ENCODE results near the gene CYP2B6.
"Not testable (repeated sequence)": the region's sequence is repeated elsewhere in the genome, so short reads cannot be mapped to it uniquely, and the experiment has no call there.

The CYP2B6 gene

GRCh38 chr19:40960780-40961179 lies 30.3 kb upstream of the CYP2B6 start:
- H3K9ac ChIP-seq (ENCODE audit: low read length in 5 of 5), result no peak overlapping the region
- H3K9me3 ChIP-seq (ENCODE audit: control insufficient read depth in 5 of 5, low read length in 5 of 5), result peaks cover 0 to 13% (median 10%) of the 10 kb centered on the region in 5 donors
- H3K27ac ChIP-seq (ENCODE audit: low read depth, low read length), result no peak overlapping the region
- no peaks in the 10 kb centered on the region for H3K36me3 ChIP-seq (ENCODE audit: control insufficient read depth in 5 of 5, insufficient read depth in 5 of 5, low read length in 5 of 5)
- peaks cover 0 to 27% (median 16%) of the 10 kb centered on the region in 5 donors for H3K4me1 ChIP-seq (ENCODE audit: control insufficient read depth in 5 of 5, insufficient read depth in 5 of 5, low read length in 5 of 5)
- H3K4me3 ChIP-seq (ENCODE audit: low read depth in 1 of 5, low read length in 5 of 5), result no peak overlapping the region
- peaks cover 0 to 6% (median 0%) of the 10 kb centered on the region in 5 donors for H3K27me3 ChIP-seq (ENCODE audit: control insufficient read depth in 5 of 5, insufficient read depth in 4 of 5, low read length in 5 of 5)

- no peaks in the 10 kb centered on the region for H3K36me3 ChIP-seq (ENCODE audit: control insufficient read depth in 5 of 5, insufficient read depth in 5 of 5, low read length in 5 of 5)
- H3K27me3 ChIP-seq (ENCODE audit: control insufficient read depth in 5 of 5, insufficient read depth in 4 of 5, low read length in 5 of 5), result peaks cover 0 to 6% (median 0%) of the 10 kb centered on the region in 5 donors
- H3K4me3 ChIP-seq (ENCODE audit: low read depth in 1 of 5, low read length in 5 of 5), result no peak overlapping the region
- no peak overlapping the region for H3K9ac ChIP-seq (ENCODE audit: low read length in 5 of 5)
- no peaks in the 10 kb centered on the region for H3K9me3 ChIP-seq (ENCODE audit: control insufficient read depth in 5 of 5, low read length in 5 of 5)
- peaks cover 0 to 27% (median 16%) of the 10 kb centered on the region in 5 donors for H3K4me1 ChIP-seq (ENCODE audit: control insufficient read depth in 5 of 5, insufficient read depth in 5 of 5, low read length in 5 of 5)
- no peak overlapping the region for H3K27ac ChIP-seq (ENCODE audit: low read depth, low read length)
These were observed 28.6 kb upstream of the CYP2B6 start for GRCh38 chr19:40962460-40962961.

DNA sequence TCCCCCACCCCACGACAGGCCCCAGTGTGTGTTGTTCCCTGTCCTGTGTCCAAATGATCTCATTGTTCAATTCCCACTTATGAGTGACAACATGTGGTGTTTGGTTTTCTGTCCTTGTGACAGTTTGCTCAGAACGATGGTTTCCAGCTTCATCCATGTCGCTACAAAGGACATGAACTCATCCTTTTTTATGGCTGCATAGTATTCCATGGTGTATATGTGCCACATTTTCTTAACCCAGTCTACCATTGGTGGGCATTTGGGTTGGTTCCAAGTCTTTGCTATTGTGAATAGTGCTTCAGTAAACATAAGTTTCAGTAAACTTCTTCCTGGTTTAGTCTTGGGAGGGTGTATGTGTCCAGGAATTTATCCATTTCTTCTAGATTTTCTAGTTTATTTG lies 26.7 kb upstream of the CYP2B6 start:
- H3K27me3 ChIP-seq (ENCODE audit: control insufficient read depth in 5 of 5, insufficient read depth in 4 of 5, low read length in 5 of 5); H3K4me3 ChIP-seq (ENCODE audit: low read depth in 1 of 5, low read length in 5 of 5); H3K27ac ChIP-seq (ENCODE audit: low read depth, low read length); H3K36me3 ChIP-seq (ENCODE audit: control insufficient read depth in 5 of 5, insufficient read depth in 5 of 5, low read length in 5 of 5); H3K9ac ChIP-seq (ENCODE audit: low read length in 5 of 5); H3K9me3 ChIP-seq (ENCODE audit: control insufficient read depth in 5 of 5, low read length in 5 of 5): not testable (repeated sequence)
- peaks cover 0 to 27% (median 16%) of the 10 kb centered on the region in 5 donors for H3K4me1 ChIP-seq (ENCODE audit: control insufficient read depth in 5 of 5, insufficient read depth in 5 of 5, low read length in 5 of 5)

DNA sequence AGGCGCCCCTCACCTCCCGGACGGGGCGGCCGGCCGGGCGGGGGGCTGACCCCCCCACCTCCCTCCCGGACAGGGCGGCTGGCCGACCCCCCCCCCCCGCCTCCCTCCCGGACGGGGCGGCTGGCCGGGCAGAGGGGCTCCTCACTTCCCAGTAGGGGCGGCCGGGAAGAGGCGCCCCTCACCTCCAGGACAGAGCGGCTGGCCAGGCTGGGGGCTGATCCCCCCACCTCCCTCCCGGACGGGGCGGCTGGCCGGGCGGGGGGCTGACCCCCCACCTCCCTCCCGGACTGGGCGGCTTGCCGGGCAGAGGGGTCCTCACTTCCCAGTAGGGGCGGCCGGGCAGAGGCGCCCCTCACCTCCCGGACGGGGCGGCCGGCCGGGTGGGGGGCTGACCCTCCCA lies 25.7 kb upstream of the CYP2B6 start:
- not testable (repeated sequence) for H3K9ac ChIP-seq (ENCODE audit: low read length in 5 of 5); H3K27ac ChIP-seq (ENCODE audit: low read depth, low read length); H3K36me3 ChIP-seq (ENCODE audit: control insufficient read depth in 5 of 5, insufficient read depth in 5 of 5, low read length in 5 of 5); H3K4me3 ChIP-seq (ENCODE audit: low read depth in 1 of 5, low read length in 5 of 5); H3K9me3 ChIP-seq (ENCODE audit: control insufficient read depth in 5 of 5, low read length in 5 of 5); H3K27me3 ChIP-seq (ENCODE audit: control insufficient read depth in 5 of 5, insufficient read depth in 4 of 5, low read length in 5 of 5)
- peaks cover 0 to 33% (median 17%) of the 10 kb centered on the region in 5 donors for H3K4me1 ChIP-seq (ENCODE audit: control insufficient read depth in 5 of 5, insufficient read depth in 5 of 5, low read length in 5 of 5)

DNA sequence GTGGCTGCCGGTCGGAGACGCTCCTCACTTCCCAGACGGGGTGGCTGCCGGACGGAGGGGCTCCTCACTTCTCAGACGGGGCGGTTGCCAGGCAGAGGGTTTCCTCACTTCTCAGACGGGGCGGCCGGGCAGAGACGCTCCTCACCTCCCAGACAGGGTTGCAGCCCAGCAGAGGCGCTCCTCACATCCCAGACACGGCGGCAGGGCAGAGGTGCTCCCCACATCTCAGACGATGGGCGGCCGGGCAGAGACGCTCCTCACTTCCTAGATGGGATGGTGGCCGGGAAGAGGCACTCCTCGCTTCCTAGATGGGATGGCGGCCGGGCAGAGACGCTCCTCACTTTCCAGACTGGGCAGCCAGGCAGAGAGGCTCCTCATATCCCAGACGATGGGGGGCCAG lies 24.5 kb upstream of the CYP2B6 start:
- H3K27me3 ChIP-seq (ENCODE audit: control insufficient read depth in 5 of 5, insufficient read depth in 4 of 5, low read length in 5 of 5); H3K36me3 ChIP-seq (ENCODE audit: control insufficient read depth in 5 of 5, insufficient read depth in 5 of 5, low read length in 5 of 5); H3K4me3 ChIP-seq (ENCODE audit: low read depth in 1 of 5, low read length in 5 of 5); H3K9ac ChIP-seq (ENCODE audit: low read length in 5 of 5); H3K9me3 ChIP-seq (ENCODE audit: control insufficient read depth in 5 of 5, low read length in 5 of 5); H3K27ac ChIP-seq (ENCODE audit: low read depth, low read length): not testable (repeated sequence)
- H3K4me1 ChIP-seq (ENCODE audit: control insufficient read depth in 5 of 5, insufficient read depth in 5 of 5, low read length in 5 of 5), result peaks cover 0 to 28% (median 15%) of the 10 kb centered on the region in 5 donors

DNA sequence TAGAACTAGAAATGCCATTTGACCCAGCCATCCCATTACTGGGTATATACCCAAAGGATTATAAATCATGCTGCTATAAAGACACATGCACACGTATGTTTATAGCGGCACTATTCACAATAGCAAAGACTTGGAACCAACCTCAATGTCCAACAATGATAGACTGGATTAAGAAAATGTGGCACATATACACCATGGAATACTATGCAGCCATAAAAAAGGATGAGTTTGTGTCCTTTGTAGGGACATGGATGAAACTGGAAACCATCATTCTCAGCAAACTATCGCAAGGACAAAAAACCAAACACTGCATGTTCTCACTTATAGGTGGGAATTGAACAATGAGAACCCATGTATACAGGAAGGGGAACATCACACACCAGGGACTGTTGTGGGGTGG lies 23.0 kb upstream of the CYP2B6 start:
- not testable (repeated sequence) for H3K9ac ChIP-seq (ENCODE audit: low read length in 5 of 5); H3K9me3 ChIP-seq (ENCODE audit: control insufficient read depth in 5 of 5, low read length in 5 of 5); H3K27ac ChIP-seq (ENCODE audit: low read depth, low read length)

GRCh38 chr19:40969721-40970120 lies 21.4 kb upstream of the CYP2B6 start:
- H3K9me3 ChIP-seq (ENCODE audit: control insufficient read depth in 5 of 5, low read length in 5 of 5); H3K4me1 ChIP-seq (ENCODE audit: control insufficient read depth in 5 of 5, insufficient read depth in 5 of 5, low read length in 5 of 5); H3K27me3 ChIP-seq (ENCODE audit: control insufficient read depth in 5 of 5, insufficient read depth in 4 of 5, low read length in 5 of 5); H3K9ac ChIP-seq (ENCODE audit: low read length in 5 of 5); H3K4me3 ChIP-seq (ENCODE audit: low read depth in 1 of 5, low read length in 5 of 5); H3K36me3 ChIP-seq (ENCODE audit: control insufficient read depth in 5 of 5, insufficient read depth in 5 of 5, low read length in 5 of 5): not testable (repeated sequence)
- H3K27ac ChIP-seq (ENCODE audit: low read depth, low read length), result peak overlapping the region; percentile 37

More for the DNA sequence above, 23.0 kb upstream of the CYP2B6 start:
- peaks cover 0 to 15% (median 5%) of the 10 kb centered on the region in 5 donors for H3K4me1 ChIP-seq (ENCODE audit: control insufficient read depth in 5 of 5, insufficient read depth in 5 of 5, low read length in 5 of 5)
- H3K4me3 ChIP-seq (ENCODE audit: low read depth in 1 of 5, low read length in 5 of 5); H3K27me3 ChIP-seq (ENCODE audit: control insufficient read depth in 5 of 5, insufficient read depth in 4 of 5, low read length in 5 of 5); H3K36me3 ChIP-seq (ENCODE audit: control insufficient read depth in 5 of 5, insufficient read depth in 5 of 5, low read length in 5 of 5): not testable (repeated sequence)

GRCh38 chr19:40970396-40971345 lies 20.4 kb upstream of the CYP2B6 start:
- not testable (repeated sequence) for H3K4me1 ChIP-seq (ENCODE audit: control insufficient read depth in 5 of 5, insufficient read depth in 5 of 5, low read length in 5 of 5); H3K36me3 ChIP-seq (ENCODE audit: control insufficient read depth in 5 of 5, insufficient read depth in 5 of 5, low read length in 5 of 5); H3K4me3 ChIP-seq (ENCODE audit: low read depth in 1 of 5, low read length in 5 of 5); H3K9me3 ChIP-seq (ENCODE audit: control insufficient read depth in 5 of 5, low read length in 5 of 5); H3K9ac ChIP-seq (ENCODE audit: low read length in 5 of 5); H3K27me3 ChIP-seq (ENCODE audit: control insufficient read depth in 5 of 5, insufficient read depth in 4 of 5, low read length in 5 of 5); H3K27ac ChIP-seq (ENCODE audit: low read depth, low read length)

DNA sequence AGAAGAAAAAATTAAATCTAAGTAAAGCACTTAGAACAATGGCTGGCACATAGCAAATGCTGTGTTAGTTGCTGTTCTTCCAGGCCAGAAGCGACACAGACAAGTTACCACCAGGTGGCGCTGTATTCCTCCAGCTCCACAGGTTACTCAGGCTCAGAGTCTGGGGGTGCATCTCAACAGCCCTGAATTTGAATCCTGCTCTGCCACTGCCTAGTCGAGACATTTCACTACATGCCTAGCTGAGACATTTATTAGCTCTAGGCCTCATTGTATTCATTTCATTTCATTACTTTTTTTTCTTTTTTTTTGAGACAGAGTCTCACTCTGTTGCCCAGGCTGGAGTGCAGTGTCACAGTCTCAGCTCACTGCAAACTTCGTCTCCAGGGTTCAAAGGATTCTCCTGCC lies 16.4 kb upstream of the CYP2B6 start:
- Histone ChIP-seq H3K4me1 (ENCODE audit: control insufficient read depth in 5 of 5, insufficient read depth in 5 of 5, low read length in 5 of 5) (peaks cover 0 to 8% (median 0%) of the 10 kb centered on the region in 5 donors), H3K27me3 (ENCODE audit: control insufficient read depth in 5 of 5, insufficient read depth in 4 of 5, low read length in 5 of 5) (peaks cover 0 to 4% (median 0%) of the 10 kb centered on the region in 5 donors), H3K9ac (ENCODE audit: low read length in 5 of 5) (no peak overlapping the region), H3K36me3 (ENCODE audit: control insufficient read depth in 5 of 5, insufficient read depth in 5 of 5, low read length in 5 of 5) (no peaks in the 10 kb centered on the region), H3K9me3 (ENCODE audit: control insufficient read depth in 5 of 5, low read length in 5 of 5) (no peaks in the 10 kb centered on the region), H3K4me3 (ENCODE audit: low read depth in 1 of 5, low read length in 5 of 5) (no peak overlapping the region), H3K27ac (ENCODE audit: low read depth, low read length) (no peak overlapping the region)

- Histone ChIP-seq H3K9me3 (ENCODE audit: control insufficient read depth in 5 of 5, low read length in 5 of 5) (no peaks in the 10 kb centered on the region), H3K27ac (ENCODE audit: low read depth, low read length) (no peak overlapping the region), H3K4me1 (ENCODE audit: control insufficient read depth in 5 of 5, insufficient read depth in 5 of 5, low read length in 5 of 5) (no peaks in the 10 kb centered on the region), H3K36me3 (ENCODE audit: control insufficient read depth in 5 of 5, insufficient read depth in 5 of 5, low read length in 5 of 5) (no peaks in the 10 kb centered on the region), H3K4me3 (ENCODE audit: low read depth in 1 of 5, low read length in 5 of 5) (no peak overlapping the region), H3K27me3 (ENCODE audit: control insufficient read depth in 5 of 5, insufficient read depth in 4 of 5, low read length in 5 of 5) (peaks cover 0 to 4% (median 0%) of the 10 kb centered on the region in 5 donors), H3K9ac (ENCODE audit: low read length in 5 of 5) (no peak overlapping the region)
These were observed 14.9 kb upstream of the CYP2B6 start for GRCh38 chr19:40976134-40976533.

Data from subcutaneous abdominal adipose tissue (tissue), 5 donors.